ENCODE measurements around the gene LSM2.

DNA sequence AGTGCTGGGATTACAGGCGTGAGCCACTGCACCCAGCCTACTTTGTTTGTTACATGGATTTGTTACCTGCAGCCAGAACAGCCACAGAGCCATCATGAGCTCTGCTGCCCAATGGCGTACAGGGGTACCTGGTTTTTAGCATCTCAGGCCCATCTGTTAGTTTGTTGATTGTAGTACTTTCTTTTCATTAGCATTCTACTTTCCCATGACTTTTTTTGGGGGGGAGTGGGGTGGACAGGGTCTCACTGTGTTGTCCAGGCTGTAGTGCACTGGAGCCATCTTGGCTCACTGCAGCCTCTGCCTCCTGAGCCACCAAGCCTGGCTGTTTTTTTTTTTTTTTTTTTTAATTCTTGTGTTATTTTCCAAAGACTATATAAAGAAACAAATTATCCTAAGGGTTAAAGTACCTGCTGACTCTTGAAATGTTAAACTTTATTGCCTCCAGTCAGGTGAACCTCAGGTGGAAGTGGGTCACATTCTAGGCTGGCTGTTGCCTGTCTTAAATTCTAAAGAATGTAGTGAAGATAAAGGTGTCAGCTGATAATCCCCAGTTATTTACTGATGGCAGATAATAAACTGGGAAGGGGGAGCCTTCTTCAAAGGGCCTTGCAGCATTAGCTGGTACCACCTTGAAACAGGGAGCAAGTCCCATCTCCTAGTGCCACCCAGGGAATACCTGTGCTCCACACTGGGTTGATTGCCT is 40.7 kb upstream of the LSM2 start:
- no peak for TF ChIP-seq POLR2A (IDR thresholded peaks at IDR 0.05)
- TF ChIP-seq, protein P1, sequence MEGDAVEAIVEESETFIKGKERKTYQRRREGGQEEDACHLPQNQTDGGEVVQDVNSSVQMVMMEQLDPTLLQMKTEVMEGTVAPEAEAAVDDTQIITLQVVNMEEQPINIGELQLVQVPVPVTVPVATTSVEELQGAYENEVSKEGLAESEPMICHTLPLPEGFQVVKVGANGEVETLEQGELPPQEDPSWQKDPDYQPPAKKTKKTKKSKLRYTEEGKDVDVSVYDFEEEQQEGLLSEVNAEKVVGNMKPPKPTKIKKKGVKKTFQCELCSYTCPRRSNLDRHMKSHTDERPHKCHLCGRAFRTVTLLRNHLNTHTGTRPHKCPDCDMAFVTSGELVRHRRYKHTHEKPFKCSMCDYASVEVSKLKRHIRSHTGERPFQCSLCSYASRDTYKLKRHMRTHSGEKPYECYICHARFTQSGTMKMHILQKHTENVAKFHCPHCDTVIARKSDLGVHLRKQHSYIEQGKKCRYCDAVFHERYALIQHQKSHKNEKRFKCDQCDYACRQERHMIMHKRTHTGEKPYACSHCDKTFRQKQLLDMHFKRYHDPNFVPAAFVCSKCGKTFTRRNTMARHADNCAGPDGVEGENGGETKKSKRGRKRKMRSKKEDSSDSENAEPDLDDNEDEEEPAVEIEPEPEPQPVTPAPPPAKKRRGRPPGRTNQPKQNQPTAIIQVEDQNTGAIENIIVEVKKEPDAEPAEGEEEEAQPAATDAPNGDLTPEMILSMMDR (IDR thresholded peaks at IDR 0.05): no peak
